ENCODE measurements around the gene DISP2. TPM values are rescaled to one million over a fixed set of nuclear protein-coding genes. Genes with fewer than 3 reads are reported as not detected.
A peak's percentile ranks its signal among the peaks of the same experiment; 100 is the strongest.

The DISP2 gene
- 0.38 and 0.39 TPM in 2 replicates for total RNA-seq

DNA sequence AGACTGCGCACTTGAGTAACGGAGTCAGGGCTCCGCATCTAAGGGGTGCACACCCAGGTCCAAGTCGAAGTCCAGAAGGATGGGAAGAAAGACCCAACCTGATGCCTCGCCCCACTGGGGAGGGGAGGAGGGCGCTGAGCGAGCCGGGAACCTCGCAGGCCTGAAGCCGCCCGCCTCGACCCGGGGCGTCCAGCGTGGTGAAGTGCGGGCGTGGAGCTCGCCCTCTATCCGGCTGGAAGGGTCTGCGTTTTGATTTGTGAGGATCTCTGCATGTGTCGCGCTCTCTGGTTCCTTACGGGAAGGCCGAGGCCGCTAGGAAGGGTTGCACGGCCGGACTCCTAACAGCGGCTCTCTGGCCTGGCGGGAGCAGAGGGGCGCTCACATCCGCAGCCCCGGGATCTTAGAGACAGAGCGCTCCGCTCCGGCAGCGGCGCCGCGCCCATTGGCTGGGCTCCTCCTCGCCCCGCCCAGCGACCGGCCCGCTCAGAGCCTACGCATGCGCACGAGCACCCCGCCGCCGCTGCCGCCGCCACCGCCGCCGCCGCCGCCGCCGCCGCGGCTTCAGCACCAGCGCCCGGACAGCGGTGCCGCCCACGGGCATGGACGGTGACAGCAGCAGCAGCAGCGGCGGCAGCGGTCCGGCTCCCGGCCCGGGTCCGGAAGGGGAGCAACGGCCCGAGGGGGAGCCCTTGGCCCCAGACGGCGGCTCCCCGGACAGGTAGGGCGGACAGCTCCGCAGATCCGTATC, at the start of gene DISP2:
TSS of gene DISP2 (plus strand) at position 497 of the 748 bp plus-strand sequence. CDS start at position 600, 103 bp downstream.
- Mint-ChIP-seq H3K27ac (no peak within 1 kb of the TSS), H3K4me3 (peak within 1 kb of the TSS; percentile 87), H3K27me3 (no peaks in the 10 kb centered on the region), H3K9me3 (no peaks in the 10 kb centered on the region), H3K36me3 (ENCODE audit: low read depth) (peaks cover 9% of the 10 kb centered on the region), H3K4me1 (peaks cover 8% of the 10 kb centered on the region)
- intact Hi-C loops (cut with micrococcal nuclease): loop anchor here (1.0 kb wide), 5 partner anchors 9 to 113 kb away; partner anchors contain the start of genes INAFM2, IVD and KNSTRN
- TF ChIP-seq, protein P1, sequence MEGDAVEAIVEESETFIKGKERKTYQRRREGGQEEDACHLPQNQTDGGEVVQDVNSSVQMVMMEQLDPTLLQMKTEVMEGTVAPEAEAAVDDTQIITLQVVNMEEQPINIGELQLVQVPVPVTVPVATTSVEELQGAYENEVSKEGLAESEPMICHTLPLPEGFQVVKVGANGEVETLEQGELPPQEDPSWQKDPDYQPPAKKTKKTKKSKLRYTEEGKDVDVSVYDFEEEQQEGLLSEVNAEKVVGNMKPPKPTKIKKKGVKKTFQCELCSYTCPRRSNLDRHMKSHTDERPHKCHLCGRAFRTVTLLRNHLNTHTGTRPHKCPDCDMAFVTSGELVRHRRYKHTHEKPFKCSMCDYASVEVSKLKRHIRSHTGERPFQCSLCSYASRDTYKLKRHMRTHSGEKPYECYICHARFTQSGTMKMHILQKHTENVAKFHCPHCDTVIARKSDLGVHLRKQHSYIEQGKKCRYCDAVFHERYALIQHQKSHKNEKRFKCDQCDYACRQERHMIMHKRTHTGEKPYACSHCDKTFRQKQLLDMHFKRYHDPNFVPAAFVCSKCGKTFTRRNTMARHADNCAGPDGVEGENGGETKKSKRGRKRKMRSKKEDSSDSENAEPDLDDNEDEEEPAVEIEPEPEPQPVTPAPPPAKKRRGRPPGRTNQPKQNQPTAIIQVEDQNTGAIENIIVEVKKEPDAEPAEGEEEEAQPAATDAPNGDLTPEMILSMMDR (IDR thresholded peaks at IDR 0.05): no peak
- ATAC-seq (ENCODE audit: low read depth): peak; percentile 94
- peak; percentile 93 for DNase-seq
- ChIA-PET POLR2A (interaction anchor here (1.5 to 2.2 kb wide), 2 partner anchors 49 to 50 kb away, joined by 3 to 8 read pairs; partner anchors contain the start of gene PLCB2), CTCF (interaction anchor here (1.4 to 1.5 kb wide), 2 partner anchors 13 to 21 kb away, joined by 3 read pairs; no protein-coding TSS in a partner anchor)

DNA sequence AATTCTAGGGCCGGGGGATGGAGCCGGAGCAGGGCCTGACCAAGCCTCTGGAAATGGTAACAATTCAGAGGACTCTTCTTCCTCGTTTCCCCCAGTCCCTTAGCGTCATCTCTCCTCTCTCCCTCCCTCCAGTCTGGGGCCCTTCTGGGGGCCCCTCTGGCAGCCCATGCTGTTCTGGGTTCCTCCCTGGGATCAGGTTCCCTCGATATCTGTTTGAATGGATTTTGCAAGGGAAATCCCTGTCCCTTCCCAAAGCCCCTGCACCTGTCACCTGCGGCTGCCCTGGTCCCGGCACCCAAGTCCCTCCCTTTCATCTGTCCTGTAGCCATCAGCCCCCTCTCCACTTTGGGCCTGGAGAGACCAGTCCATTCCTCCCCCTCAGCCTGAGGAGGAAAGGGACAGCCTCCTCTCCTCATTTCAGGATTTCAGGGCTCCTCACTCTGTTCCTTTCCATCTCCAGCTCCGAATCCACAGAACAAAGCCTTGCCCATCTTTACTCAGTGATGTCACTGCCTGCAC, 48.6 kb upstream of the DISP2 start:
- Mint-ChIP-seq H3K9me3 (no peaks in the 10 kb centered on the region), H3K36me3 (ENCODE audit: low read depth) (peaks cover 3% of the 10 kb centered on the region), H3K27ac (peak overlapping the region; percentile 96), H3K4me3 (peak overlapping the region; percentile 93), H3K27me3 (no peaks in the 10 kb centered on the region), H3K4me1 (peaks cover 48% of the 10 kb centered on the region)
- TF ChIP-seq, protein P1 (IDR thresholded peaks at IDR 0.05): no peak
- intact Hi-C loops (cut with micrococcal nuclease): no loop called here
- ATAC-seq (ENCODE audit: low read depth): no peak
- POLR2A ChIA-PET: interaction anchor here (0.7 to 3.7 kb wide), 19 partner anchors 8 to 1351 kb away, joined by 3 to 34 read pairs (median 6); partner anchors contain the start of genes ANKRD63, BAHD1, BMF and FSIP1
- DNase-seq: no peak
- CTCF ChIA-PET: interaction anchor here (0.6 to 20.0 kb wide), 13 partner anchors 11 to 521 kb away, joined by 3 to 310 read pairs (median 13); partner anchors contain the start of genes CCDC9B and INAFM2

DNA sequence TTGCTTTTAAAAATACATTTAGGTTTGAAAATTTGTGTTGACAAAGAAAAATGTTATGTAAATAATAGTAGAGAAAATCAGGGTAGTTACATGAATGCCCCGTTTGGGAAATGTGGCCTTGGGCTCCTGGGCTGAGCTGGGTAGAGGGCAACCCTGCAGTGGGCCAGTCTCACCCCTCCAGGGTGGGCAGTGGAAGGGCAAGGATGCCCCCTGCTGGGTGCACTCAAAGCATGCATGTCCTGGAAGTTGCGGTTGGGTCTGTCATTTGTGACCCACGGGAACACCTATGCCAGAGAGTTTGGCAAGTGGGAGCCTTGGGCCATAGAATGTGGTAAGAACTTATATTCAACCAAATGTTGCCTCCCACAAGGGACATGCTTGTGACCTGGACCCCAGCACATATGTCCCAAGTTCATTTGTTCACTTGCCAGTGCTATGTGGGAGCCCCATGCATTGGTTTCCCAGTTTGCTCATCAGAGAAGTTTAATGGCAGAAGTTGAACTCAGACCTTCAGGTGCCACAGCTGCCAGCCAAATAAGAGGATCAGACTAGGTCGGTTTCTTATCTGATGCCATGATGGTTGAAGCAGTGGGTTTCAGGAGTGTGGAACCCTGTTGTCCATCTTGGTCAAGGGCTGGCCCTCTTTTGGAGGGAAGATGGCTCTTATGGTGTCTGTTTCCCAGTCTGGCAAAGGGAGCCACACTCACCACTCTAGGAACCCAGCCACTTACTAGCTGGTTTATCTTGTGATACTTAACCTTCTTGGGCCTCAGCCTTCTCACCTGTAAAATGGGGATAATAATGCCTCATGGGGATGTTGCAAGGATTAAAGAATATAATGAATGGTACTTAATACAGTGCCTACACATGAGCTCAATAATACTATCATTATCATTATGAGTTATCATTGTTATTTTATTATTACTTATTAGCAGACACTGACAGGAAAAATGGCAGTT, 47.7 kb upstream of the DISP2 start:
- H3K36me3 Mint-ChIP-seq (ENCODE audit: low read depth): peaks cover 2% of the 10 kb centered on the region
- CTCF ChIA-PET: interaction anchor here (0.6 to 20.0 kb wide), 14 partner anchors 10 to 522 kb away, joined by 3 to 310 read pairs (median 11); partner anchors contain the start of genes CCDC9B and INAFM2
- ATAC-seq (ENCODE audit: low read depth): no peak
- H3K9me3 Mint-ChIP-seq: no peaks in the 10 kb centered on the region
- H3K27ac Mint-ChIP-seq: peak overlapping the region; percentile 96
- TF ChIP-seq, protein P1 (IDR thresholded peaks at IDR 0.05): no peak
- peaks cover 45% of the 10 kb centered on the region for H3K4me1 Mint-ChIP-seq
- intact Hi-C loops (cut with micrococcal nuclease): loop anchor here (1.0 kb wide), 1 partner anchor 31 kb away; no protein-coding TSS in a partner anchor
- peaks cover 4% of the 10 kb centered on the region for H3K27me3 Mint-ChIP-seq
- POLR2A ChIA-PET: interaction anchor here (0.7 to 3.7 kb wide), 10 partner anchors 11 to 528 kb away, joined by 3 to 22 read pairs (median 5); partner anchors contain the start of genes ANKRD63, BAHD1, BMF and FSIP1
- peak overlapping the region; percentile 93 for H3K4me3 Mint-ChIP-seq
- peak; percentile 48 for DNase-seq

- H3K27ac Mint-ChIP-seq: peak overlapping the region; percentile 30
- peaks cover 2% of the 10 kb centered on the region for H3K36me3 Mint-ChIP-seq (ENCODE audit: low read depth)
- ATAC-seq (ENCODE audit: low read depth) (no peak), DNase-seq (no peak)
- H3K9me3 Mint-ChIP-seq: no peaks in the 10 kb centered on the region
- H3K4me3 Mint-ChIP-seq: no peak overlapping the region
- POLR2A ChIA-PET: interaction anchor here (0.7 to 1.1 kb wide), 2 partner anchors 38 to 279 kb away, joined by 3 read pairs; no protein-coding TSS in a partner anchor
- intact Hi-C loops (cut with micrococcal nuclease): loop anchor here (1.0 kb wide), 1 partner anchor 32 kb away; no protein-coding TSS in a partner anchor
- H3K27me3 Mint-ChIP-seq: peaks cover 4% of the 10 kb centered on the region
- CTCF ChIA-PET: interaction anchor here (1.7 to 20.0 kb wide), 5 partner anchors 12 to 512 kb away, joined by 4 to 310 read pairs (median 13); partner anchors contain the start of genes CCDC9B and INAFM2
- peaks cover 42% of the 10 kb centered on the region for H3K4me1 Mint-ChIP-seq
- TF ChIP-seq, protein P1 (IDR thresholded peaks at IDR 0.05): no peak
Observed at GRCh38 chr15:40310993-40311392, 47.0 kb upstream of the DISP2 start.

Data from activated B cell treated with CpG ODN at 0.5 μM for 24 hours (primary cell).